ENCODE measurements around the gene ATF6B.
"Not testable (repeated sequence)": the region's sequence is repeated elsewhere in the genome, so short reads cannot be mapped to it uniquely, and the experiment has no call there.

Gene ATF6B

GRCh38 chr6:32108094-32108627, 19.9 kb downstream of the ATF6B start:
- no peak for DNase-seq (ENCODE audit: low read depth)
- TF ChIP-seq, protein P1, sequence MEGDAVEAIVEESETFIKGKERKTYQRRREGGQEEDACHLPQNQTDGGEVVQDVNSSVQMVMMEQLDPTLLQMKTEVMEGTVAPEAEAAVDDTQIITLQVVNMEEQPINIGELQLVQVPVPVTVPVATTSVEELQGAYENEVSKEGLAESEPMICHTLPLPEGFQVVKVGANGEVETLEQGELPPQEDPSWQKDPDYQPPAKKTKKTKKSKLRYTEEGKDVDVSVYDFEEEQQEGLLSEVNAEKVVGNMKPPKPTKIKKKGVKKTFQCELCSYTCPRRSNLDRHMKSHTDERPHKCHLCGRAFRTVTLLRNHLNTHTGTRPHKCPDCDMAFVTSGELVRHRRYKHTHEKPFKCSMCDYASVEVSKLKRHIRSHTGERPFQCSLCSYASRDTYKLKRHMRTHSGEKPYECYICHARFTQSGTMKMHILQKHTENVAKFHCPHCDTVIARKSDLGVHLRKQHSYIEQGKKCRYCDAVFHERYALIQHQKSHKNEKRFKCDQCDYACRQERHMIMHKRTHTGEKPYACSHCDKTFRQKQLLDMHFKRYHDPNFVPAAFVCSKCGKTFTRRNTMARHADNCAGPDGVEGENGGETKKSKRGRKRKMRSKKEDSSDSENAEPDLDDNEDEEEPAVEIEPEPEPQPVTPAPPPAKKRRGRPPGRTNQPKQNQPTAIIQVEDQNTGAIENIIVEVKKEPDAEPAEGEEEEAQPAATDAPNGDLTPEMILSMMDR (IDR thresholded peaks at IDR 0.05; ENCODE audit: control insufficient read depth, insufficient read depth, low read depth, low read length, missing control alignments), result no peak
- no peak overlapping the region for H3K4me3 ChIP-seq (ENCODE audit: control insufficient read depth, low read depth, low read length)

GRCh38 chr6:32107406-32107805, 20.6 kb downstream of the ATF6B start:
- TF ChIP-seq, protein P1 (IDR thresholded peaks at IDR 0.05; ENCODE audit: control insufficient read depth, insufficient read depth, low read depth, low read length, missing control alignments), result no peak
- no peak for DNase-seq (ENCODE audit: low read depth)
- H3K4me3 ChIP-seq (ENCODE audit: control insufficient read depth, low read depth, low read length), result no peak overlapping the region

GRCh38 chr6:32105433-32105832, 22.6 kb downstream of the ATF6B start:
- no peak overlapping the region for H3K4me3 ChIP-seq (ENCODE audit: control insufficient read depth, low read depth, low read length)
- TF ChIP-seq, protein P1 (IDR thresholded peaks at IDR 0.05; ENCODE audit: control insufficient read depth, insufficient read depth, low read depth, low read length, missing control alignments), result no peak
- no peak for DNase-seq (ENCODE audit: low read depth)

DNA sequence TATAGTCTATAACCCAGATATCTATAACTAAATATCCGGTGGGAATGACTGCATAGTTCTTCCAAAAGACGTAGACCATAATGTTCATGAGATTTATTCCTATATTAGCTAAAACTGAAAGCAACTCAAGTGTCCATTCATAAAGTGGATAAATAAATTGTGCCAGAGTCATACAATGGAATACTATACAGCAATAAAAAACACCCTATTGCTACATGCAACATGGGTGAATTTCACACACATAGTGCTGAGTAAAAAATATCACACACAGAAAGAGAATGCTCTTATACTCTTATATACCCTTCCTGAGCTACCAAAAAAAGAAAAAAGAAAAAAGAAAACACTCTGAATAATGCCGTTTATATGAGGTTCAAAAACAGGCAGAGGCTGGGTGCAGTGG, 25.8 kb downstream of the ATF6B start:
- TF ChIP-seq, protein P1 (IDR thresholded peaks at IDR 0.05; ENCODE audit: control insufficient read depth, insufficient read depth, low read depth, low read length, missing control alignments), result no peak
- no peak for DNase-seq (ENCODE audit: low read depth)
- H3K4me3 ChIP-seq (ENCODE audit: control insufficient read depth, low read depth, low read length), result no peak overlapping the region

DNA sequence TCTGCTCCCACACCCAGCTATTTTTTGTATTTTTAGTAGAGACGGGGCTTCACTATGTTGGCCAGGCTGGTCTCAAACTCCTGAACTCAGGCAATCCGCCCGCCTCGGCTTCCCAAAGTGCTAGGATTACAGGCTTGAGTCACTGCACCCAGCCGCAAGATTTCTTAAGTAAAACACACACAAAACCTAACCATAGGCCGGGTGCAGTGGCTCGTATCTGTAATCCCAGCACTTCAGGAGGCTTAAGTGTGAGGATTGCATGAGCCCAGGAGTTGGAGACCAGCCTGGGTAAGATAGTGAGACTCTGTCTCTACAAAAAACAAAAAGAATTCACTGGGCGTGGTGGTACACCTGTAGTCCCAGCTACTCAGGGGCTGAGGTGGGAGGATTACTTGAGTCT, 27.8 kb downstream of the ATF6B start:
- not testable (repeated sequence) for DNase-seq (ENCODE audit: low read depth); H3K4me3 ChIP-seq (ENCODE audit: control insufficient read depth, low read depth, low read length)

DNA sequence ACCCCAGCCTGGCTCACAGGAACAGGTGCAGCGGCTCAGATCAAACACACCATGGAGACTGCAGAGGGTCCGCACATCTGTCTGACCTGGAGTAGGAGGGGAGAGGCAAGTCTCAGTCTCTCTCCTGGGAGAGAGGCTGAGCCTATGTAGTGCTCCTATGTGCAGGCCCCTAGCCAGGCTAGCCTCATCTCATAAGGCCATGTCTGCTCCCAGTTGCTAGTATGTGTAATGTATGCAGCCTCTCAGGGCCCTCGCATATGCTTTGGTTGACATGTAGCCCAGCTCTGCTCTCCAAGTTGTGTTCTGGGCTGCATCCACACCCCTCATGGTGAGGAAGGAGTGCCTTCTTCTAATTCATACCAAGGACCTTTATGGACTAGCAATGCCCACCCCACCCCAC, 30.7 kb downstream of the ATF6B start:
- DNase-seq (ENCODE audit: low read depth), result no peak
- H3K4me3 ChIP-seq (ENCODE audit: control insufficient read depth, low read depth, low read length), result no peak overlapping the region
- TF ChIP-seq, protein P1 (IDR thresholded peaks at IDR 0.05; ENCODE audit: control insufficient read depth, insufficient read depth, low read depth, low read length, missing control alignments), result no peak

DNA sequence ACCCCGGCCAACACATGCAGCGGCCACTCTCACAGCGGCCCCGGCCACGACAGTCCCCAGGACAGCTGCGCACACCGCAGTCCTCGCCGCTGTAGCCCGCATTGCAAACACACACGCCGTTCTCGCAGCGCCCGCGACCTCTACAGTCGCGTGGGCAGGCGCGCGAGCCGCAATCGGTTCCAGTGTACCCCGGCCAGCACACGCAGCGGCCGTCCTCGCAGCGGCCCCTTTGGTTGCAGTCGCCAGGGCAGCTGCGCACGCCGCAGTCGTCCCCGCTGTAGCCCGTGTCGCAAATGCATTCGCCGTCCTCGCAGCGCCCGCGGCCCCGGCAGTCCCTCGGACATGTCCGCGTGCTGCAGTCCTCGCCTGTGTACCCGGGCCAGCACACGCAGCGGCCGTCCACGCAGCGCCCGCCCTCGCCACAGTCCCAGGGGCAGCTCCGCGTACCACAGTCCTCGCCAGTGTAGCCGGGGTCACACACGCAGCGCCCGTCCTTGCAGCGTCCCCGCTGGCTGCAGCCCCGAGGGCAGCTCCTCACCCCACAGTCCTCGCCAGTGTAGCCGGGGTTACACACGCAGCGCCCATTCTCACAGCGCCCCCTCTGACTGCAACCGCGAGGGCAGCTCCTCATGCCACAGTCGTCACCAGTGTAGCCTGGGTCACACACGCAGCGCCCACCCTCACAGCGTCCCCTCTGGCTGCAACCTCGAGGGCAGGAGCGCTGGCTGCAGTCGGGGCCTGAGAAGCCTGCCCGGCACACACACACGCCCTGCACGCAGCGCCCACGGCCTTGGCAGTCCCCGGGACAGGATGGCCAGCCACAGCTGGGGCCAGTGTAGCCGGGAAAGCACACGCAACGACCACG, 31.4 kb downstream of the ATF6B start:
- DNase-seq (ENCODE audit: low read depth), result no peak
- H3K4me3 ChIP-seq (ENCODE audit: control insufficient read depth, low read depth, low read length), result no peak overlapping the region
- TF ChIP-seq, protein P1 (IDR thresholded peaks at IDR 0.05; ENCODE audit: control insufficient read depth, insufficient read depth, low read depth, low read length, missing control alignments), result no peak

Data from AG09309 (cell line).